Stimulated activated CD8-positive, alpha-beta memory T cell treated with anti-CD3 and anti-CD28 coated beads, Interleukin-7, amount 100 ng/mL, for 4 hours (primary cell): Measurements from ENCODE around the gene SYNGR2.

ENCODE experiments used
- DNase-seq, 2 donors: peaks; one replicate each; pipeline ENCODE4 v3.0.0-alpha.2; 2020; ENCODE audit warnings: low read depth in 2 of 2

Gene SYNGR2

GRCh38 chr17:78143214-78144146, 24.9 kb upstream of the SYNGR2 start:
- no peak for DNase-seq

DNA sequence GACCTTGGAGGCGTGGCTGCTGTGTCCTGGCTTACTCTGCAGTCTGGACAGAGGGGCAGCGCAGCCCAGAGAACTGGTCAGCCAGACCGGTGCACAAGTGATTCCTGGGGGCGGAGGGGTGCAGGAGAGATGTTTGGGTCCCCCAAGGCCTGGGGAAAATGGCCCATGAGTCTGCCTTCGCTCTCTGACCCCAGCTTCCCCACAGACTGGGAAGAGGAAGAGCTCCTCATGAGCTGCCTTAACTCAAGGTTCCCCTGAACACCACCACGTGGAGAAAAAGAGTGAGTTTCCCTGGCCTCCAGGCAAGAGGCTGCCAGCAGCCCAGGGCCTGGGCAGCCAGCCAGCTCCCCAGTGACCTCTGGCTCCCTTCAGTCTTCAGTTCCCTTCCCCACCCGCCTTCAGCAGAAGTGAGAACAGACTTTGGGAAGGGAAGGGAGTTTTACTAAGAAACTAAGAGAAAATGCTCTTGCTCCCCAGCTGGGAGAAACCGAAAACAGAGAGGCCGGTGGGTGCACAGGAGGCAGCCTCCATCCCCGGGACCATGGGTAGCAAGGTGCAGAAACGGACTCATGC, 24.1 kb upstream of the SYNGR2 start:
- no peak for DNase-seq

DNA sequence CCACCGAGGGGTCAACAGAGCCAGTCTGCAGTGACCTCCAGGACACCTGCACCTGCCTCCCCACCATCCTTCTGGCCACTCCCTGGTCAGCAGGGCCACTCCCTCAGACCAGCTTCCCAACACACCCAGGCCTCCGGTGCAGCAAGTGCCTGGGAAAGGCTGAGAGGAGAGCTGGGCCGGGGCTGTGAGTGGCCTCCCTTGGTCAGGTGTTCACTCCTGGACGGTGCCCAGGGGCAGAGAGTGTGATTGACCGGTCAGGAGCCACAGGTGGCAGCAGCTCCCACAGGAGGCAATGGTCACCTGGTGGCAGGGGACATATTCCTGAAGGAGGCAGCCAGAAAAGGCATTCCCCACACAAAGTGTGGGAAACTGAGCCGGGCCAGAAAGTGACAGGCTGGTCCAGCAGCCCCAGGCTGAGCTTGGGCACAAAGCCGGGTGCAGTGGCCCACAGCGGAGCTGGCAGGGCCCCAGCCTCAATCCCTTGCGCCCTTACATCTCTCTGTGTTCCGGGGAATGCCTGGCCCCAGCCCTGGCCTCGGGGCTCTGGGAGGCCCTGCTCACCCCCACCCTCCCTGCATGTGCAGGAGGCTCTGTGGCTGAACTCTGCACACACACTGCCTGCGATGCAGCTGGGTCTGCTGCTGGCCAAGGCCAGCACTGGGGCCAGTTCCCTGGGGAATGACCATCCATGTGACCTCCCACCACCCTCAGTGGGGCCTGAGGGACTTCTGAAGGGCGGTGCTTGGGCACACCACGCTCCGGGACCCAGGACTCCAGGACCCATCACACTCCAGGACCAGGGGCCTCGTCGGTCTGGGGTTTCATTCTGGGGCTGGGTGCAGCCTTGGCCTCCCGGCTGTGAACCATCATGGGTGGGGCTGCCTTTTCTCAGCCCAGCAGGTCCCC, 23.4 kb upstream of the SYNGR2 start:
- DNase-seq, result no peak

DNA sequence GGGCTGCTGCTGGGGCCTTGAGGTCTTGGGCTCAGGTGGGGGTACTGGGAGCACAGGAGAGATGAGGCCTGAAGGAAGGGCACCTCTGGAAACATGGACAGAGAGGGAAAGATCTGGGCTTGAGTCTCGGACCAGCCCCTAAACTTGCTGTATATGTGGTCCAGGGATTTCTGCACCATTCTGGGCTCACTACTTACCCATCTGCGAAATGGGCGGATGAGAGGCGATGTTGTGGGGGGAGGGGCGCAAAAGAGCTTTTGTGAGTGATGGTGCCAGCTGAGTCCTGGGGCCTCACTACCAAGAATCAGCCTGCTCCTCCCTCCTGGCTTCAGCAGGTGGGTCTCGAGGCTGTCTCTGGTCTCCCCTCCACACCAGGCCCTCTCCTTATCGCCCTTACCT, 21.9 kb upstream of the SYNGR2 start:
- no peak for DNase-seq

GRCh38 chr17:78146881-78147280, 21.5 kb upstream of the SYNGR2 start:
- no peak for DNase-seq

GRCh38 chr17:78147315-78147998, 20.9 kb upstream of the SYNGR2 start:
- no peak for DNase-seq

GRCh38 chr17:78148286-78149016, 19.9 kb upstream of the SYNGR2 start:
- DNase-seq, result no peak

- no peak for DNase-seq
Measured at GRCh38 chr17:78151514-78152008, 16.8 kb upstream of the SYNGR2 start.

DNA sequence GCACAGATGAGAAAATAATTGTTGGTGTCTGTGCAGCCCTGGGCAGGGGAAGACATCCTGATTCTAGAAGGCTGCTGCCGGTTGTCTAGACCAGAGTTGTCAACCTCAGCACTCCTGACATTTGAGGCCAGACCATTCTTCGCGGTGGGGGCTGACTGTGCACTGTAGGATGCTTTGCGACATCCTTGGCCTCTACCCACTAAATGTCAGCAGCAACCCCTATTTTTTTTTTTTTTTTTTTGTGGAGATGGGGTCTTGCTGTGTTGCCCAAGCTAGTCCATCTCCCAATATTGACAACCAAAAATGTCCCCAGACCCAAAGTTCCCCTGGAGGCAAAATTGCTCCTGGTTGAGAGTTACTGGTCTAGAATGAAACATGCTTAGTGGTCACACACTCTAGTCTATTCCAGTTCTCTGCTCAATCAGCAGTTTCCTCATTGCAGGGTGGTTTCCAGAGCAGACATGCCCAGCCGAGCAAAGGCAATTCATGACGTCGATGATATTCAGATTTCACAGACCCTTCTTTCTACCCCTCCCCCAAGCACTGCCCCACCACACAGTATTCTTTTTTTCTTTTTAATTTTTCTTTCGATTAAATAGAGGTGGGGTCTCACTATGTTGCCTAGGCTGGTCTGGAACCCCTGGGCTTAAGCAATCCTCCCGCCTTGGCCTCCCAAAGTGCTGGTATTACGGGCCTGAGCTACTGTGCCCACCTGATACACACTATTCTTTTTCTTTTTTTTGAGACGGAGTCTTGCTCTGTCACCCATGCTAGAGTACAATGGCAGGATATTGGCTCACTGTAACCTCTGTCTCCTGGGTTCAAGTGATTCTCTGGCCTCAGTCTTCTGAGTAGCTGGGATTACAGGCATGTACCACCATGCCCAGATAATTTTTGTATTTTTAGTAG, 13.2 kb upstream of the SYNGR2 start:
- no peak for DNase-seq

- no peak for DNase-seq
Measured at GRCh38 chr17:78159575-78160158, 8.7 kb upstream of the SYNGR2 start.

DNA sequence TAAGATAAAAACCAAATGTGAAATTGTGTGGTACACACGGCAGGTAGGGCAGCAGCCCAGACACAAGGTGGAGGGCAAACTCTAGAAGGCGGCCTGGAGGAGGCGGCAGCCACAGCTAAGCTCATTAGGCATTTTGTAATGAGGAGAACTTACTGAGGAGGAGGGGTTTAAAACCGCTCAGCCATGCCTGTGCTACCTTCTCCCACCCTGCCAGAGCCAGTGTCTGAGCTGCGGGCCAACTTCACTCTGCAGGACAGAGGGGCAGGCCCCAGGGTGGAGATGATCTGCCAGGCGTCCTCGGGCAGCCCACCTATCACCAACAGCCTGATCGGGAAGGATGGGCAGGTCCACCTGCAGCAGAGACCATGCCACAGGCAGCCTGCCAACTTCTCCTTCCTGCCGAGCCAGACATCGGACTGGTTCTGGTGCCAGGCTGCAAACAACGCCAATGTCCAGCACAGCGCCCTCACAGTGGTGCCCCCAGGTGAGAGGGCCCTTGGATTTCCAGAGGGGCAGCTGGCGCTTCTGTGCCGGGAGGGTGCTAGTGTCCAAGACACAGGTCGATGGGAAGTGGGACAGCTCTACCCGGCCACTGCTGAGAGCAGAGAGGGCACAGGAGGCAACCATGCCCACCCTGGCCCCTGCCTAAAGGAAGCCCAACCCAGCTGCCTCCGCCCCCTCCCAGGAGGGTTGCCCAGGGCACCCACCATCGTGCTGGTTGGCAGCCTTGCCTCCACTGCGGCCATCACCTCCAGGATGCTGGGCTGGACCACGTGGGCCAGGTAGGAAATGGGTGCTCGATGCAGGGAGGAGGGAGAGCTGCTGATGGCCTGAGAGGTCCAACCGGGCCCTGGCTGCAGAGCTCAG, 4.3 kb upstream of the SYNGR2 start:
- no peak for DNase-seq

DNA sequence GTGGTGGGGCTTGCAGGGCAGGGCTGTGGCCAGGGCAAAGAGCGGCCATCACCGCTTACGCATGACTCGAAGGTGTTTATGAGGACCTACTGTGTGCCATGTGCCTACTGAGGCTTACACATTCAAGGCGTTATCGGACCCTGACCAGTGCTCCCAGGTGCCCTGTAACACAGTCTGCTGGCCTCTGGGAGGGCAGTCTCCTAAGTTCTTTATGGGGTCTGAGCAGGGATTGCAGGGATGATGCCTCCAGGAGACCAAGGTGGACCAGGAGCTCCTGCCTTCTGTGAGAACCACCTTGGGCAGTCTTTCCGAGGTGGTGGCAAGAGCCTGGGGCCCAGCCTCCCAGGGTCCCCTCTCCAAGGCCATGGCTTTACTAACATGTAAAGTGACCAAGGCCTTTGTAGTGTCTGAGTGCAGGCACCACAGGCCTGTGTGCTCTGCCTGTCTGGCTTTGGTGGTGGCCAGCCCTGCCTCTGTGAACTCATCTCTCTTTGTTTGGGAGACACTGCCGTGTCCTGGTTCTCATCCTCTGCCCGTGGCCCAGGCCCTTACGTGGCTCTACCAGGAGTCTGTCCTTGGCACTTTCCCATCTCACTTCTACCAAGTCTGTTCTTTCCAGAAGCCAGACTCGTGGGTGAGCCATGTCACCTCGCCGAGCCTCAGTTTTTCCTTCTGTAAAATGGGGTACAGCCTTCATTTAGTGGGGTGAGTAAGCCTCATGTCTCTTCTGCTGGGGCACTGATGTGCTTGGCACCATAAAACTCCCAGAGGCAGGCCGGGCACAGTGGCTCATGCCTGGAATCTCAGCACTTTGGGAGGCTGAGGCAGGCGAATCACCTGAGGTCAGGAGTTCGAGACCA, 3.4 kb upstream of the SYNGR2 start:
- no peak for DNase-seq

DNA sequence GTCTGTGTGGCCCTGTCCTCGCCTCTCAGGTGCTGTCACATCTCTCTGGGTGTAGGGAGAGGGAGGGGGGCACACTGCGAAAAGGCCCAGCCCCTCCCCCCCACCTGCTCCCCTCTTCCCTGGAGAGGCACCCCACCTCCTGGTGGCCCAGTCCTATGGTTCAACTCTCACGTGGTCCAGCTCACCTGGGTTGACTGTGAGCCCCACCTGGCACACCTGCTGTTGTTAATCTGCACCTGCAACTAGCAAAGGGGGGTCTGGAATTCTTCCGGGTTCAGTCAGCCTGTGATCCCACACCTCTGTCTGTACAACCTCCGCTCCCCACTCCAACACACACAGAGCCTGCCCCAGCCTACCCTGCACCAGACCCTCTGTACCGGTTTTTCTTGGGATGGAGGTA, 2.0 kb upstream of the SYNGR2 start:
- DNase-seq, result no peak

GRCh38 chr17:78168903-78169793, 767 bp downstream of the SYNGR2 start:
- DNase-seq, result peak; percentile 32 to 62

GRCh38 chr17:78170692-78171590, 2.6 kb downstream of the SYNGR2 start:
- no peak for DNase-seq
